ENCODE measurements around the gene SLC51A.
"Not testable (repeated sequence)": the region's sequence is repeated elsewhere in the genome, so short reads cannot be mapped to it uniquely, and the experiment has no call there.

Gene SLC51A

DNA sequence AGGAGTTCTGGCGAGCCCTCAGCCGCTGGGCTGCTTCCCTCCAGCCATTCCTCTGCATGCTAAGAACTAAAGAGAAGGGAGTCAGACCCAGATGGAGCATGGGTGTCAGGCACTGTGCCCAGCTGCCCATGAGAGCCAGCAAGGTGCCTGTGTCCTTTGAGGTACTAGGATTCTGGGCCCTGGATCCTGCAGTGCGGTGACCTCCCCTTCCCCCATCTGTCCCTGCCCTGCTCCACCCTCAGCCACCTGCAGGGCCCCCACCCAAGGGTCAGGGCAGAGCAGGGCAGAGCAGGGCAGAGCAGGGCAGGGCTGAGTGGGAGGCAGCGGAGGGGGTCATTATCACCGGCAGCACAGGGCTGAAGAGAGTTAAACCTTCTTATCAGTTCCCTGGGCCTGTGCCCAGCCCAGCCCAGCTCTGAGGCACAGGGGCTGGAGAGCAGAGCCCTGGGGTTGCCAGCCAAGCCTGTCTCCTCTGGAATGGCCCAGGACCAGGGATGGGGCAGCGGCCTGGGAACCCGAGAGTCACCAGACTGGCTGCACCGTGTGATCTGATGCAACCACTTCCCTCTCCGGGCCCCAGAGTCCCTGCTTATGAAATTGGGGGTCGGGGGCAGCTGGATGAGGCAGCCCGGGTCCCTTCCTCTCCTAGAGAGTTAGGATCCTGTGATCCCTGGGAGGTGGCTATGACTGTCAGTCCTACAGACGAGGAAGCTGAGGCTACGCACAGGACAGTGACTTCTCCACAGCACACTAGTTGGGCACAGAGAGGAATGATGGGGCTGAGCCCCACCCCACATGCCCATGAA, 22.4 kb upstream of the SLC51A start:
- no peaks in the 10 kb centered on the region for H3K36me3 ChIP-seq (ENCODE audit: insufficient read depth, low read length)
- H3K9me3 ChIP-seq (ENCODE audit: low read length), result no peaks in the 10 kb centered on the region
- H3K4me1 ChIP-seq (ENCODE audit: insufficient read depth, low read length), result no peaks in the 10 kb centered on the region
- no peak overlapping the region for H3K4me3 ChIP-seq (ENCODE audit: low read depth in 1 of 2, low read length in 2 of 2)
- no peak overlapping the region for H3K27ac ChIP-seq (ENCODE audit: low read depth, low read length)
- H3K9ac ChIP-seq (ENCODE audit: low read length), result no peak overlapping the region
- H3K27me3 ChIP-seq (ENCODE audit: control insufficient read depth in 1 of 2, insufficient read depth in 2 of 2, low read length in 2 of 2), result no peaks in the 10 kb centered on the region

DNA sequence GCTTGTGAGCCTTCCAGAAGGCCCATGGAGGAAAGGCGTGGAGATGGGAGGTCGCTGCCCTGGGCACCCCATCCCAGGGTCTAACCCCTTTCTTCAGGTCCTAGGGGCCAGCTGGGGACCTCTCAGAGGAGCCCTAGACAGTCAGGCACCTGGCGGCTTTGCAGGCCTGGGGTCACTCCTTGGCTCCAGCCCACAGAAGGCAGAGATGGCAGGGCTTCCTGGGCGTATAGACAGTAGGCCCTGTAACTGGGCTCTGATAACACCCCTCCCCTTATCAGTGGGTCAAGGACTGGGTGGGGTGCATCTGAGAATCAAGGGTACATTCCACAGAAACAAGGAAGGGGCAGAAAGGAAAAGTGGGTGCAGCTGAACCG, 21.8 kb upstream of the SLC51A start:
- no peaks in the 10 kb centered on the region for H3K4me1 ChIP-seq (ENCODE audit: insufficient read depth, low read length)
- H3K9ac ChIP-seq (ENCODE audit: low read length), result no peak overlapping the region
- no peak overlapping the region for H3K4me3 ChIP-seq (ENCODE audit: low read depth in 1 of 2, low read length in 2 of 2)
- no peaks in the 10 kb centered on the region for H3K9me3 ChIP-seq (ENCODE audit: low read length)
- no peak overlapping the region for H3K27ac ChIP-seq (ENCODE audit: low read depth, low read length)
- no peaks in the 10 kb centered on the region for H3K36me3 ChIP-seq (ENCODE audit: insufficient read depth, low read length)
- no peaks in the 10 kb centered on the region for H3K27me3 ChIP-seq (ENCODE audit: control insufficient read depth in 1 of 2, insufficient read depth in 2 of 2, low read length in 2 of 2)

DNA sequence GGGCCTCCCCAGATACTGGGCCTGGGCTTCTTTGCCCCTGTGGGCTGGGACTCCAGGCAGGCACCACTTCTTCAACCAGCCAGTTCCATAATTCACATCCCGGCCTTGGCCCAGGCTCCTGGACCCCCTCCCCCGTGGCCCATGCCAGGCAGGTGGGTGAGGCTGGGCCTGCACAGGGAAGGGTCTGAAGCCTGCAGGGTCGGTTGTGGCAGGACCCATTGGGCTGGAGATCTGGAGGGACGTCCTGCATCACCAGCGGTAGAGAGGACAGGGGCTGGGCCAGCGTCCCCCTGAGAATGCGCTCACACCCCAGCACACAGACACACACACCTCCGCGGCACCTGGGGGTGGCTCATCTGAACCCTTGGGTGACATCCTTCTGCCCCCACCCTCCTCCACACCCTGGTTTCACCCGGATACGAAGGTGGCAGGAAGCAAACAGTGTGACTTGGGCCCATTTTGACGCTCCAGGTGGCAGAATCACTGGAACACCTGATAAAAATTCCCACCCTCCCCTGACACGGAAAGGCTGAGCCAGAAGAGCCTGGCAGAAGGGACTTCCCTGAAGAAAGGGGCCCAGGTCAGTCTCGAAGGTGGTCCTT, 20.6 kb upstream of the SLC51A start:
- H3K27ac ChIP-seq (ENCODE audit: low read depth, low read length), result no peak overlapping the region
- H3K9ac ChIP-seq (ENCODE audit: low read length), result no peak overlapping the region
- H3K27me3 ChIP-seq (ENCODE audit: control insufficient read depth in 1 of 2, insufficient read depth in 2 of 2, low read length in 2 of 2), result no peaks in the 10 kb centered on the region
- no peaks in the 10 kb centered on the region for H3K36me3 ChIP-seq (ENCODE audit: insufficient read depth, low read length)
- no peak overlapping the region for H3K4me3 ChIP-seq (ENCODE audit: low read depth in 1 of 2, low read length in 2 of 2)
- no peaks in the 10 kb centered on the region for H3K9me3 ChIP-seq (ENCODE audit: low read length)
- no peaks in the 10 kb centered on the region for H3K4me1 ChIP-seq (ENCODE audit: insufficient read depth, low read length)

DNA sequence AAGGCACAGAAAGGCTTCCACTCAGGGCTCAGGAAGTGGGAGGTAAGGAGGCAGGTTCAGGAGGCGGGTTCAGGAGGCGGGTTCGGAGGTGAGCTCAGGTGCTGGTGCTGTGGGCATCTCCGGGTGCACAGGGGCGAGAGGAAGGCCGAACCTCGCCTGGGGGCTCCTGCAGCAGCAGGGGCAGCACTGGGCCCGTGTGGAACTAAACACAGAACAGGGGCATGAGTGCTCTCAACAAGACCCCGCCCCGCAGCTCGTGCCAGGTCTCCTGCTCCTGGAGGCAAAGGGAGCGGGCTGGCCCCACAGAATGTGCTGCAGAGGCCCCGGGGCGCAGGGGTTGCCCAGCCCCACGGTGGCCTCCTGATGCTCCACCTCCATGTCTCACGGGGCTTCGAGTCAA, 18.8 kb upstream of the SLC51A start:
- Histone ChIP-seq H3K9me3 (ENCODE audit: low read length) (no peaks in the 10 kb centered on the region), H3K9ac (ENCODE audit: low read length) (no peak overlapping the region), H3K27me3 (ENCODE audit: control insufficient read depth in 1 of 2, insufficient read depth in 2 of 2, low read length in 2 of 2) (no peaks in the 10 kb centered on the region), H3K4me1 (ENCODE audit: insufficient read depth, low read length) (no peaks in the 10 kb centered on the region), H3K27ac (ENCODE audit: low read depth, low read length) (no peak overlapping the region), H3K36me3 (ENCODE audit: insufficient read depth, low read length) (no peaks in the 10 kb centered on the region), H3K4me3 (ENCODE audit: low read depth in 1 of 2, low read length in 2 of 2) (no peak overlapping the region)

DNA sequence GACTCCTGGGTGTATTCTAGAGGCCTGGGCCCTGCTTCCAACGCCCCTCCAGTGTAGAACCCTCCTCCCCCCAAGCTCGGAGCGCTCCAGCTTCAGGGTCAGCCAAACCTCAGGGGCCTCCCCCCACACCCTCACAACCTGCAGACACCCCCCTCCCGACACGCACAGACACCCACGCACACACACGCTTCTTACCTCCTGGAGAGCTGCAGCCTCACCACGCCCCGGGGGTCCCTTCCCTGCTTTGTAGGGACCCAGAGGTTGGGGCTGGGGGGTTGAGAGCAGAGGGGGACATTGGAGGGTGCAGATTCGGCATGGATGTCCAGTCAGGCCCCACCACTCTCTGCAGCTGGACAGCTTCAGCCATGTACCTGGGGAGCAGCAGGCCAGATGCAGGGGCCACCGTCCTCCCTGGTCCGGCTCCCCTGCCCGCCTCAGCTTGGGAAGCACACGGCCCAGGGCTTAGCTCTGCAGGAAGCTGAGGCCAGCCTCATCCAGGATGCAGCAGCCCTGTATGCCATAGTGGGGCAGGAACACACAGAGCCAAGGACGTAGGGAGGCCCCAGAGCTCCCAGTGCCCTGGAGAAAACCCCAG, 18.2 kb upstream of the SLC51A start:
- Histone ChIP-seq H3K4me3 (ENCODE audit: low read depth in 1 of 2, low read length in 2 of 2) (no peak overlapping the region), H3K4me1 (ENCODE audit: insufficient read depth, low read length) (peaks cover 4% of the 10 kb centered on the region), H3K27ac (ENCODE audit: low read depth, low read length) (no peak overlapping the region), H3K9ac (ENCODE audit: low read length) (no peak overlapping the region), H3K9me3 (ENCODE audit: low read length) (no peaks in the 10 kb centered on the region), H3K27me3 (ENCODE audit: control insufficient read depth in 1 of 2, insufficient read depth in 2 of 2, low read length in 2 of 2) (no peaks in the 10 kb centered on the region), H3K36me3 (ENCODE audit: insufficient read depth, low read length) (no peaks in the 10 kb centered on the region)

DNA sequence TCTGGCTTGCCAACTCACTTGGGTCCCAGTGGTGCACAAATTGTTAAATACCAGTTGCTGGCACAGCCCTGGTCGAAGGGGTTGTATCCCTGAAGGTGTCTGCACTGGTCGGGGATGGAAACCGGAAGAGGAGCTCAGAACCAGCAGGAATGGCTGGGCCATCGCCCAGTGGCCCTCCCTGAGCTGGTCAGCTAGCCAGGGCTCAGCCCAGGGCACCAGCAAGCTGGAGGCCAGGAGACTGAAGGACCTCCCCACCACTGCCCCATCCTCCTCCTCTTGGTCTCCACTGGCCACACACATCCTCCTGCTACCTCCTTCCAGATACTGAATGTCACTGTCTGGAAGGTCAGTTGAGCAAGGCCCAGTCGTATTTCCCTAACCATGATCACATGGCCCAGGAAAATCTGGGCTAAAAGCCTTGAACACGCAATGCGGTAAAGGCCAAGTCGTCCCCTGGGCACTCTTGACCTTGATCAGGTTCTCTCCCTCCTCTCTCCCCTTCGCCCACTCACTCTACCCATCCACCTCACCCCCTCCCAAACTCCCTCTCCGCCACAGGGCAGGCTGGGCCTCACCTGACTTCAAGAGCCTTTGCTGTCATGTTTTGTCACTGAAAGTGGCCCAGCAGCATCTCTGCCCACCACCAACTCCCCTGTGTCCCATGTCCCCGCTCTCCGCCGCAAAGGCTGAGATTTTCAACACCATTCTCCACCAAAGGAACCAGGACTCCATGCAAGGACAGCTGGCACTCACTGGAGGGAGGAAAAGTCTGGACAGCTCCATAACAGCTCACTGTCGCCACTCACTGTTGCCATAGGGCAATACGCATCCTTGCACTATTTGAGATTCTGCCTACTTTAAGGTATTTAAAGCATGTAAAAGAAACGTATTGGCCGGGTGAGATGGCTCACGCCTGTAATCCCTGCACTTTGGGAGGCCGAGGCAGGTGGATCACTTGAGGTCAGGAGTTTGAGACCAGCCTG, 17.3 kb upstream of the SLC51A start:
- Histone ChIP-seq H3K36me3 (ENCODE audit: insufficient read depth, low read length) (no peaks in the 10 kb centered on the region), H3K27ac (ENCODE audit: low read depth, low read length) (no peak overlapping the region), H3K4me1 (ENCODE audit: insufficient read depth, low read length) (peaks cover 5% of the 10 kb centered on the region), H3K4me3 (ENCODE audit: low read depth in 1 of 2, low read length in 2 of 2) (no peak overlapping the region), H3K9me3 (ENCODE audit: low read length) (no peaks in the 10 kb centered on the region), H3K27me3 (ENCODE audit: control insufficient read depth in 1 of 2, insufficient read depth in 2 of 2, low read length in 2 of 2) (no peaks in the 10 kb centered on the region), H3K9ac (ENCODE audit: low read length) (no peak overlapping the region)

DNA sequence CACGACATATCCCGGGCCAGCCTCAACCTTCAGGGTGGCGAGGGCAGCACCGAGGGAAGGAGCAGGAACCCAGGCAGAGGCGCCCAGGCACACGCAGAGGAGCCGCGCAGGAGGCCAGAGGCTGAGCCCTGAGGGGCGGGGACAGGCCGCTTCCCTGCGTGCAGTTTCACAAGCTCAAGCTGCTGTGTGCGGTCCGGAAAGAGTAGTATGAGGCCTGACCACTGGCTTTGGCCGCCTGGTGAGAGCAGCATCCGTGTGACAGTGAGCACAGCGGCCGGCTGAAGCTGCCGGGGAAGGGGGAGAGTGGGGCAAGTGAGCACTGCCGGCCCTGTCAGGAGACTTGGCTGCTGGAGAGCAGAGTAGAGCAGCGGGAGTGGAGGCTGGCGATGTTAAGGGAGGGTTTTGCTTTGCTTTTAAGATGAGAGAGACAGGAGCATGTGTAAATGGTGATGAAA, 13.8 kb upstream of the SLC51A start:
- Histone ChIP-seq H3K36me3 (ENCODE audit: insufficient read depth, low read length) (no peaks in the 10 kb centered on the region), H3K4me3 (ENCODE audit: low read depth in 1 of 2, low read length in 2 of 2) (no peak overlapping the region), H3K9ac (ENCODE audit: low read length) (no peak overlapping the region), H3K9me3 (ENCODE audit: low read length) (no peaks in the 10 kb centered on the region), H3K27me3 (ENCODE audit: control insufficient read depth in 1 of 2, insufficient read depth in 2 of 2, low read length in 2 of 2) (peaks cover 0 to 10% of the 10 kb centered on the region in 2 donors), H3K27ac (ENCODE audit: low read depth, low read length) (no peak overlapping the region), H3K4me1 (ENCODE audit: insufficient read depth, low read length) (peaks cover 5% of the 10 kb centered on the region)

DNA sequence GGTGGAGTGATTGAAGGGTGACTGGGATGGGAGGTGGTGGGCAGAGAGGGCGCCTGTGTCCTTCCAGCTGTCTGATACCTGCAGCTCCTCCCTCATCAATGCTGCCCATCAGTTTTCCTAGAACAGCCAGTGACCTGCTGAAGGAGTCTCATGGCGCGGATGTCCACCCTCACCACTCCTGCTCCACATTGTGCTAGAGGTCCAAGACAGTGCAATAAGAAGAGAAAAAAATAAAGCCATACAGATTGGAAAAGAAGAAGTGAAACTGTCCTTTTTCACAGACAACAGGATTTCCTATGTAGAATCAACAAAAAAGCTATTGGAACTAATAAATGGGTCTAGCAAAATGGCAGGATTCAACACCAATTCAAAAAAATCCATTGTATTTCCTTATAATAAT, 12.5 kb upstream of the SLC51A start:
- Histone ChIP-seq H3K27me3 (ENCODE audit: control insufficient read depth in 1 of 2, insufficient read depth in 2 of 2, low read length in 2 of 2) (peaks cover 0 to 17% of the 10 kb centered on the region in 2 donors), H3K4me3 (ENCODE audit: low read depth in 1 of 2, low read length in 2 of 2) (no peak overlapping the region), H3K4me1 (ENCODE audit: insufficient read depth, low read length) (peaks cover 5% of the 10 kb centered on the region), H3K9me3 (ENCODE audit: low read length) (no peaks in the 10 kb centered on the region), H3K36me3 (ENCODE audit: insufficient read depth, low read length) (no peaks in the 10 kb centered on the region), H3K27ac (ENCODE audit: low read depth, low read length) (no peak overlapping the region), H3K9ac (ENCODE audit: low read length) (no peak overlapping the region)

DNA sequence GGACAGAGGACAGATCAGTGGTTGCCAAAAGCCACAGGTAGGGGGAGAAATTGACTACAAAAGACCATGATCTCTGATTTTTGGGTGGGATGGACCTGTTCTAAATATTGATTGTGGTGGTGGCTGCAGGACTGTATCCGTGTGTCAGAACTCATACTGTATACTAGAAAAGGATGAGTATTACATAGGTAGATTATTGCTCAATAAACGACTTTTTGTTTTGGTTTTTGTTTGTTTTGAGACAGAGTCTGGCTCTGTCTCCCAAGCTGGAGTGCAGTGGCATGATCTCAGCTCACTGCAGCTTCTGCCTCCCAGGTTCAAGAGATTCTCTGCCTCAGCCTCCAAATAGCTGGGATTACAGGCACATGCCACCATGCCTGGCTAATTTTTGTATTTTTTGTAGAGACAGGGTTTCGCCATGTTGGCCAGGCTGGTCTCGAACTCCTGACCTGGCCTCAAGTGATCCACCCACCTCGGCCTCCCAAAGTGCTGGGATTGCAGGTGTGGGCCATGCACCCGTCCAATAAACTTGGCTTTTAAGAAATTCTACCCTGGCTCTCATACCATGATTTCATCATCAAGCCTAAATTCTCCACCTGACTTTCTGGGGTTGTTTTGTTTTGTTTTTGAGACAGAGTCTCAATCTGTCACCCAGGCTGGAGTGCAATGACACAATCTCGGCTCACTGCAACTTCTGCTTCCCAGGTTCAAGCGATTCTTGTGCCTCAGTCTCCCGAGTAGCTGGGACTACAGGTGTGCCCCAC, 10.7 kb upstream of the SLC51A start:
- not testable (repeated sequence) for H3K4me1 ChIP-seq (ENCODE audit: insufficient read depth, low read length); H3K4me3 ChIP-seq (ENCODE audit: low read depth in 1 of 2, low read length in 2 of 2); H3K9ac ChIP-seq (ENCODE audit: low read length); H3K9me3 ChIP-seq (ENCODE audit: low read length); H3K27ac ChIP-seq (ENCODE audit: low read depth, low read length); H3K36me3 ChIP-seq (ENCODE audit: insufficient read depth, low read length)
- H3K27me3 ChIP-seq (ENCODE audit: control insufficient read depth in 1 of 2, insufficient read depth in 2 of 2, low read length in 2 of 2), result peaks cover 0 to 17% of the 10 kb centered on the region in 2 donors

DNA sequence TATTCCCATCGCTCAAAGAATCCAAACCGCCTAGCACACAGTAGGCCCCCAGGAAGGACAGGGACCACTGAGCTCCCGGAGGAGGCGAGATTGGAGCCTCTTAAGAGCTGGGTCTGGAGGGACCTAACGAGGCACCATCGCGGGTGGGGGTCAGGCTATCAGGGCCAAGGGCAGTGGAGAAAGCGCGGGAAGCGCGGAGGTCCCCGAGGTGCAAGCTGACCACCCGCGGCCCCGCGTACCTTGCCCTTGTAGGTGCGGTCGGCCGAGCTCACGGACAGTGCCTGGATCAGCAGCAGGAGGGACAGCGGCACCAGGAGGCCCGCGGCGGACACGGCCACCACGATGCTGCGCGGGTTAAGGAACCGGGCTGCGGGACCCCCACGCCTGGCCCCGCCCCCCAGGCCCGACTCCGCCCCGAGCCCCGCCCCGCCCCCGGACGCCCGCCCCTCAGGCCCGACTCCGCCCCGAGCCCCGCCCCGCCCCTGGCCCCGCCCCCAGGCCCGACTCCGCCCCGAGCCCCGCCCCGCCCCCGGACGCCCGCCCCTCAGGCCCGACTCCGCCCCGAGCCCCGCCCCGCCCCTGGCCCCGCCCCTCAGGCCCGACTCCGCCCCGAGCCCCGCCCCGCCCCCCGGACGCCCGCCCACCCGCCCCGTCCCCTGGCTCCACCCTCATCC, 9.0 kb upstream of the SLC51A start:
- Histone ChIP-seq H3K9me3 (ENCODE audit: low read length) (no peaks in the 10 kb centered on the region), H3K4me1 (ENCODE audit: insufficient read depth, low read length) (peaks cover 5% of the 10 kb centered on the region), H3K27ac (ENCODE audit: low read depth, low read length) (no peak overlapping the region), H3K4me3 (ENCODE audit: low read depth in 1 of 2, low read length in 2 of 2) (no peak overlapping the region), H3K36me3 (ENCODE audit: insufficient read depth, low read length) (no peaks in the 10 kb centered on the region), H3K27me3 (ENCODE audit: control insufficient read depth in 1 of 2, insufficient read depth in 2 of 2, low read length in 2 of 2) (peaks cover 0 to 17% of the 10 kb centered on the region in 2 donors), H3K9ac (ENCODE audit: low read length) (no peak overlapping the region)
